GM12878 (cell line): ENCODE data around the gene TMCC3. TPM values are rescaled to one million over a fixed set of nuclear protein-coding genes. Genes with fewer than 3 reads are reported as not detected.

Experiments used
- ATAC-seq: fragments of 200-7000 bp; cut with Tn5 transposase; 3 replicates; pipeline ENCODE4 v1.9.1; 2020; ENCODE audit warnings: mild to moderate bottlenecking, moderate library complexity
- BruUV-seq: library from RNA; stranded (reverse); fragments of 400-500 nt; replicated peaks from 2 replicates; lab custom pipeline; 2021; lab: Mats Ljungman, UMichigan
- CTCF ChIA-PET: fragments of 300-600 bp; sonication (Branson Sonifier 250); formaldehyde crosslinking; extraction: SDS; loops from one replicate; lab custom pipeline; 2021; ENCODE audit warnings: inconsistent platforms; lab: Yijun Ruan, JAX
- POLR2A ChIA-PET: fragments of 350-600 bp; formaldehyde crosslinking; extraction: SDS; loops from one replicate; lab custom pipeline; 2021; ENCODE audit warnings: inconsistent platforms; lab: Charles Lee
- RAD21 ChIA-PET: fragments of 300-600 bp; sonication (Branson Sonifier 250); formaldehyde crosslinking; loops from one replicate; lab custom pipeline; 2023; ENCODE audit warnings: antibody characterized with exemption; ENCODE audit not compliant: unreplicated experiment; lab: Charles Lee
- SMC1A ChIA-PET: fragments of 300-600 bp; sonication (Branson Sonifier 250); formaldehyde crosslinking; loops from one replicate; lab custom pipeline; 2023; ENCODE audit not compliant: unreplicated experiment, uncharacterized antibody; lab: Charles Lee
- DNase-seq: peaks from one replicate; pipeline ENCODE4 v3.0.0-alpha.2; 2011; ENCODE audit warnings: low read depth, low spot score
- FAIRE-seq: peaks from 3 replicates; lab custom pipeline; 2011; peaks lifted over from hg19 to GRCh38; lab: Jason Lieb, UNC
- H2AFZ ChIP-seq: 2 replicates; pipeline ENCODE4 v1.6.0; 2011; ENCODE audit warnings: low read depth, low read length, control low read depth; ENCODE audit not compliant: control insufficient read depth
- H3K27ac ChIP-seq: 2 replicates; pipeline ENCODE4 v1.5.1; 2011; ENCODE audit warnings: control low read depth; ENCODE audit not compliant: control insufficient read depth, insufficient read depth
- H3K27me3 ChIP-seq, 2 experiments: replicated peaks in 1 of 2; 2 replicates each; pipeline versions ENCODE4 v1.6.0 to v1.6.1; 2011; ENCODE audit warnings: low read length in 1 of 2; ENCODE audit not compliant: control insufficient read depth in 2 of 2, insufficient read depth in 2 of 2
- H3K36me3 ChIP-seq, 2 experiments: 2 replicates each; pipeline ENCODE4 v1.5.1; 2011; ENCODE audit warnings: low read length in 1 of 2; ENCODE audit not compliant: control insufficient read depth in 2 of 2, insufficient read depth in 2 of 2
- H3K4me1 ChIP-seq: 2 replicates; pipeline ENCODE4 v1.6.1; 2011; ENCODE audit warnings: mild to moderate bottlenecking, low read length, moderate library complexity, mixed read lengths; ENCODE audit not compliant: control insufficient read depth, insufficient read depth
- H3K4me2 ChIP-seq: 2 replicates; pipeline ENCODE4 v1.6.0; 2011; ENCODE audit warnings: control low read depth; ENCODE audit not compliant: control insufficient read depth, insufficient read depth
- H3K4me3 ChIP-seq: fragments of 200-600 bp; sonication (generic); 2 replicates; pipeline ENCODE4 v1.5.1; 2016
- H3K79me2 ChIP-seq: 2 replicates; pipeline ENCODE4 v1.6.0; 2011; ENCODE audit warnings: low read length; ENCODE audit not compliant: control insufficient read depth, insufficient read depth
- H3K9ac ChIP-seq: 2 replicates; pipeline ENCODE4 v1.8.0; 2011; ENCODE audit warnings: low read length, control low read depth, mixed read lengths; ENCODE audit not compliant: control insufficient read depth, insufficient read depth
- H3K9me3 ChIP-seq: replicated peaks from 3 replicates; pipeline ENCODE4 v1.5.1; 2011; ENCODE audit warnings: mild to moderate bottlenecking, low read length; ENCODE audit not compliant: control insufficient read depth, insufficient read depth
- H4K20me1 ChIP-seq: 2 replicates; pipeline ENCODE4 v1.6.0; 2011; ENCODE audit not compliant: control insufficient read depth, insufficient read depth
- KLF5 ChIP-seq: fragments of 450-650 bp; IDR thresholded peaks from 2 replicates; pipeline ENCODE4 v1.6.1; 2014; ENCODE audit warnings: mild to moderate bottlenecking; ENCODE audit not compliant: partially characterized antibody
- WGBS: methylation state at CpG from one replicate; pipeline ENCODE4 v1.1.6; 2016; ENCODE audit warnings: low lambda C conversion rate; ENCODE audit not compliant: insufficient replicate concordance, insufficient coverage; ENCODE audit errors: missing lambda C conversion rate; 5-methylcytosine and 5-hydroxymethylcytosine counted together
- in situ Hi-C: fragments of 300-500 bp; cut with MboI; formaldehyde crosslinking; loops from 9 replicates; pipeline ENCODE4 v1.14.3; 2018; ENCODE audit warnings: mixed read lengths
- intact Hi-C: fragments of 100-400 bp; cut with micrococcal nuclease; formaldehyde crosslinking; loops from one replicate; pipeline ENCODE4 v1.14.2; 2022; ENCODE audit not compliant: unreplicated experiment
- polyA plus RNA-seq, 11 experiments: library from polyadenylated mRNA; depleted of rRNA in 4 of 11; unstranded in 6 of 11; stranded (reverse) in 5 of 11; fragments of >200 nt; fragmentation: Nextera tagmentation in 4 of 11; fragmentation: Illumina TruSeq in 1 of 11; extraction: Ambion mirVana in 4 of 11; extraction: Trizol in 1 of 11; gene quantifications; 1 replicate in 1 of 11; 2 replicates in 10 of 11; pipeline versions ENCODE4 v1.2.1 to v1.2.3, GENCODE V29; 2011 to 2016; ENCODE audit warnings: inconsistent platforms in 2 of 11, missing spikeins in 2 of 11, low read depth in 1 of 11
- total RNA-seq, 4 experiments: library from RNA; depleted of rRNA in 3 of 4; stranded (reverse); fragments of >200 nt in 3 of 4; fragmentation: Illumina TruSeq in 1 of 4; extraction: Trizol in 1 of 4; gene quantifications; 2 replicates each; pipeline versions ENCODE4 v1.2.1 to v1.2.3, GENCODE V29; 2013 to 2021
- TF ChIP-seq, protein P1 (sequence below): fragments of 450-650 bp; IDR thresholded peaks from 2 replicates; pipeline ENCODE4 v1.6.1; 2017; ENCODE audit warnings: antibody characterized with exemption, mild to moderate bottlenecking, moderate library complexity
- TF ChIP-seq, protein P2 (sequence below): fragments of 450-650 bp; IDR thresholded peaks from 2 replicates; pipeline ENCODE4 v1.6.1; 2017; ENCODE audit warnings: mild to moderate bottlenecking, low read depth, inconsistent platforms; ENCODE audit not compliant: poor library complexity, severe bottlenecking

Gene TMCC3
- total and polyA plus RNA-seq, 10 of the 15 experiments (the other 5 are each of a cell fraction or from before 2014, with no cell fraction given), result 5.8 to 29.8 (median 12.6) TPM

DNA sequence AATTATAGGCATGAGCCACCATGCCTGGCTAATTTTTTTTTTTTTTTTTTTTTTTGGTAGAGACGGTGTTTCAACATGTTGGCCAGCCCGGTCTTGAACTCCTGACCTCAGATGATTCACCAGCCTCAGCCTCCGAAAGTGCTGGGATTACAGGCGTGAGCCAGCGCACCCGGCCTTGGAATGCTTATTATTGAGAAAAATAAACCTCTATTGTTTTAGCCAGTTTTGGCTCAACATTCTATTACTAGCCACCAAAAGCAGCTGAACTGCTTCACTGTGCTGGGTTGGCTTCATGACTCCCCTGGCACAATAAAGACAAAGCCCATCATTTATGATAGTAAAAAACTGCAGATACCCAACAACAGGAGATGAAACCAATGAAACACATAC, 97.2 kb downstream of the TMCC3 start:
- H3K27me3 ChIP-seq, result no peaks in the 10 kb centered on the region
- H3K4me2 ChIP-seq, result no peak overlapping the region
- RAD21 ChIA-PET, result no interaction called here
- FAIRE-seq (no peak), ATAC-seq (no peak), DNase-seq (no peak)
- H3K4me3 ChIP-seq, result no peak overlapping the region
- no peaks in the 10 kb centered on the region for H3K79me2 ChIP-seq
- H4K20me1 ChIP-seq, result no peaks in the 10 kb centered on the region
- no peak overlapping the region for H2AFZ ChIP-seq
- in situ Hi-C loops, result no loop called here
- SMC1A ChIA-PET, result no interaction called here
- no TSS peak for BruUV-seq
- WGBS, result 95% methylated on average over 5 of the region's 6 CpGs
- CTCF ChIA-PET, result interaction anchor here (0.6 kb wide), 1 partner anchor 149 kb away, joined by 3 read pairs; no protein-coding TSS in a partner anchor
- H3K9me3 ChIP-seq, result no peaks in the 10 kb centered on the region; the same call in 2 of the 3 replicates
- H3K9ac ChIP-seq, result no peak overlapping the region
- no peak overlapping the region for H3K27ac ChIP-seq
- H3K4me1 ChIP-seq, result no peaks in the 10 kb centered on the region
- POLR2A ChIA-PET, result no interaction called here
- intact Hi-C loops, result no loop called here
- TF ChIP-seq KLF5, result no peak
- TF ChIP-seq, protein P1, sequence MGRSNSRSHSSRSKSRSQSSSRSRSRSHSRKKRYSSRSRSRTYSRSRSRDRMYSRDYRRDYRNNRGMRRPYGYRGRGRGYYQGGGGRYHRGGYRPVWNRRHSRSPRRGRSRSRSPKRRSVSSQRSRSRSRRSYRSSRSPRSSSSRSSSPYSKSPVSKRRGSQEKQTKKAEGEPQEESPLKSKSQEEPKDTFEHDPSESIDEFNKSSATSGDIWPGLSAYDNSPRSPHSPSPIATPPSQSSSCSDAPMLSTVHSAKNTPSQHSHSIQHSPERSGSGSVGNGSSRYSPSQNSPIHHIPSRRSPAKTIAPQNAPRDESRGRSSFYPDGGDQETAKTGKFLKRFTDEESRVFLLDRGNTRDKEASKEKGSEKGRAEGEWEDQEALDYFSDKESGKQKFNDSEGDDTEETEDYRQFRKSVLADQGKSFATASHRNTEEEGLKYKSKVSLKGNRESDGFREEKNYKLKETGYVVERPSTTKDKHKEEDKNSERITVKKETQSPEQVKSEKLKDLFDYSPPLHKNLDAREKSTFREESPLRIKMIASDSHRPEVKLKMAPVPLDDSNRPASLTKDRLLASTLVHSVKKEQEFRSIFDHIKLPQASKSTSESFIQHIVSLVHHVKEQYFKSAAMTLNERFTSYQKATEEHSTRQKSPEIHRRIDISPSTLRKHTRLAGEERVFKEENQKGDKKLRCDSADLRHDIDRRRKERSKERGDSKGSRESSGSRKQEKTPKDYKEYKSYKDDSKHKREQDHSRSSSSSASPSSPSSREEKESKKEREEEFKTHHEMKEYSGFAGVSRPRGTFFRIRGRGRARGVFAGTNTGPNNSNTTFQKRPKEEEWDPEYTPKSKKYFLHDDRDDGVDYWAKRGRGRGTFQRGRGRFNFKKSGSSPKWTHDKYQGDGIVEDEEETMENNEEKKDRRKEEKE, result no peak
- TF ChIP-seq, protein P2, sequence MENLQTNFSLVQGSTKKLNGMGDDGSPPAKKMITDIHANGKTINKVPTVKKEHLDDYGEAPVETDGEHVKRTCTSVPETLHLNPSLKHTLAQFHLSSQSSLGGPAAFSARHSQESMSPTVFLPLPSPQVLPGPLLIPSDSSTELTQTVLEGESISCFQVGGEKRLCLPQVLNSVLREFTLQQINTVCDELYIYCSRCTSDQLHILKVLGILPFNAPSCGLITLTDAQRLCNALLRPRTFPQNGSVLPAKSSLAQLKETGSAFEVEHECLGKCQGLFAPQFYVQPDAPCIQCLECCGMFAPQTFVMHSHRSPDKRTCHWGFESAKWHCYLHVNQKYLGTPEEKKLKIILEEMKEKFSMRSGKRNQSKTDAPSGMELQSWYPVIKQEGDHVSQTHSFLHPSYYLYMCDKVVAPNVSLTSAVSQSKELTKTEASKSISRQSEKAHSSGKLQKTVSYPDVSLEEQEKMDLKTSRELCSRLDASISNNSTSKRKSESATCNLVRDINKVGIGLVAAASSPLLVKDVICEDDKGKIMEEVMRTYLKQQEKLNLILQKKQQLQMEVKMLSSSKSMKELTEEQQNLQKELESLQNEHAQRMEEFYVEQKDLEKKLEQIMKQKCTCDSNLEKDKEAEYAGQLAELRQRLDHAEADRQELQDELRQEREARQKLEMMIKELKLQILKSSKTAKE, result no peak
- H3K36me3 ChIP-seq, result no peaks in the 10 kb centered on the region
